ENCODE results near the gene TUBB.
"Not testable (repeated sequence)": the region's sequence is repeated elsewhere in the genome, so short reads cannot be mapped to it uniquely, and the experiment has no call there.

Gene TUBB

DNA sequence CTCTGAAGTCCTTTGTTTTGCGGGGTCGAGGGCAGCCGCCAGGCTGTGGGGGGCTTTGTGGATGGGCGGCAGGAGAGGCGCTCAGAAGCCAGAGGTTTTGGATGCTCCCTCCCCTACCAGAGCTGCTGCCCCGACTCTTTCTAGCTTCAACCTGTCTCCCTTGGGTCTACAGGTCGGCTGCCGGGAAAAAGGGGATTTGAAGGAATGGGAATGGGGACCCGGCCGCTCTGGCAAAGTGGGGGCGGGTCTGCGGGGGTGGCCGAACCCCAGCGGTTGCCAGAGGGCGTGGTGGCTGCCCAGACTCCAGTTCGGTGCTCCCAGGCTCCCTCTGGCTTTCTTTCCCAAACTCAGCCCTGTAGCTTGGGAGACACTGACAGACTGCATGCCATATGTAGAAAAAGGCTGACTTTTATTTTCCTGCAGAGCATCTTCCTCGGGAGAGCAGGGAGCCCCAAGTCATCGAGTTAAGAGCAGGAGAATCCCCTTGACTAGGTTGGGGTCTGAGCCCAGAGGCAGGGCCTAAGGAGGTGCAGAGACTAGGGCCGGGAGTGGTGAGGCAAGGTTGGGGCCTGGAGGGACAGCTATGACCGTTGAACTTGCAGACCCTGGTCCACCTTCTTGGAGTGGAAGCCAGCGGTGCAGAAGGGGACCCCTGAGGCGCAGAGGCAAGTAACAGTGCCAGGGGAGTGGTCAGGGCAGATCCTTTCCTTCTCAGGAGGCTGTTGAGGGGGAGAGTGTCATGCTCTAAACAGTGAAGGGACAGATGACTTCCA lies 32.3 kb upstream of the TUBB start:
- DNase-seq (ENCODE audit: low read depth) = no peak

DNA sequence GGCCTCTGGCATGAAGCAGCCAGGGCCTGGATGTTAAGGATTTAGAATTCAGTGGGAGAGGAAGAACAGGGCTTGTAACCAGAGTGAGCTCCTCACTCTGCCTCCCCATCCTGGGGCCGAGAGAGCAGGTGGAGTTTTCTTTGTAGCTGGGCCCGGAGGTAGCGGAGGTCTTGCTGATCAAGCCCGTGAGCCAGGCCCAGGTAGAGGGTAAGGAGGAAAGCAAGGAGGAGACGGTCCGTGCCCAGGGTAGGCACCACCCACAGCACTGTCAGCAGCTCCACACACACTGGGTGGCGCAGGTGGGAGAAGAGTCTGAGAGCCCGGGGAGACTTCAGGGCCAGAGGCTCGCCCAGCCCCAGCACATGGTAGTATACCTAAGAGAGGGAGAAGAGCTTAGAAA lies 31.6 kb upstream of the TUBB start:
- no peak for DNase-seq (ENCODE audit: low read depth)

DNA sequence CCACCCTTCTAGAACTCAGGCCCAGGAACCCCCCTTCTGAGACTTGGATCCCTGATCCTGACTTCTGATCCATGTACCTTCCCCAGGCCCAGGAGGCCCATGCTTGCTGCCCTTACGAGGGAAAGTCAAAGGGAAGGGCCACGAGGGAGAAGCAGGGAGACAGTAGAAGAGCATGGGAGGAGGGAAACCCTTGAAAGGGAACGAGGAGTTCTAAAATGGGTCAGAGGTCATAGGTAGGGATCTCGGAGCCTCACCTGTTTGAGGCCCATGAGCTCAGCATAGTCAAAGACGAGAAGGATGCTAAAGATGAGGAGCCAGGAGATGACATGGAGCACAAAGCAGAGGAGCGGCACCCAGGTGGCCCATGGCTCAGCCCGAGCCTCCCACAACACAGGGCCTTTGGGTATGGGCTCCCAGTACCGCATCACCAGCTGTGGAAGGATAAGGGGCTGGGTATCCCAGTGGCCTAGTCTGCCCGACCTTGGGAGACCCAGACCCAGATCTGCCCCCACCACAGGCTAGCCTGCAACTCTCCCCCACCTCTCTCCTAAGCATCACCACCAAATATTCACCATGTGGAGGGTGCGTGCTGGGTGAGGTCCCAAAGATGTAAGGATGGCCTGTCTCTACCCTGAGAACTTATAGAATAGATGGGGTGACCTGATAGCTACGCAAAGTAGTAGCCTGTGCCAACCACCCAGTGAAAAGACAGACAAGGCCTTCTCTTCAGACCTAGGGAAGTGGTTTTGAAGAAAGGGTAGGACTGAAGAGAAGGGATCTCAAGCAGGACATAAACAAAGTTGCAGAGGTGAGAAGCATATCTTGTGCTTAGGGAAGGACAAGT lies 30.9 kb upstream of the TUBB start:
- DNase-seq (ENCODE audit: low read depth) = no peak

DNA sequence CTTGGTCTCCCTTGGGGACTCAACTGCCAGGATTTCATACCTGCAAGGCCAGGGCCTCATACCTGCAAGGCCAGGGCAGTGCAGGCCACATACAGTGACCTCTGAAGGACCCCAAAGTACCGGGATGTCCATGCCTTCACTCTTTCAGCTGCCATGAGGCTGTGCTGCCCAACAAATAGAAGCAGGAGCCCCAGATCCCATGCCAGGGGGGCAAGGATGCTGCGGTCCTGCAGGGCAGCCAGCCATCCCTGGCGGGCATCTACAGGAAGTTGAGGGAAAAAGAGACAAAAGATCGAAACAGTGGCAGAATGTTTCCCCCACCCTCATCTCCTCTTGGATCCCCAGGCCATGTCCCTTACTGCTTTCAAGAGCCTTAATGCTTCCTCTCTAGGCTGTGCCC lies 30.2 kb upstream of the TUBB start:
- no peak for DNase-seq (ENCODE audit: low read depth)

DNA sequence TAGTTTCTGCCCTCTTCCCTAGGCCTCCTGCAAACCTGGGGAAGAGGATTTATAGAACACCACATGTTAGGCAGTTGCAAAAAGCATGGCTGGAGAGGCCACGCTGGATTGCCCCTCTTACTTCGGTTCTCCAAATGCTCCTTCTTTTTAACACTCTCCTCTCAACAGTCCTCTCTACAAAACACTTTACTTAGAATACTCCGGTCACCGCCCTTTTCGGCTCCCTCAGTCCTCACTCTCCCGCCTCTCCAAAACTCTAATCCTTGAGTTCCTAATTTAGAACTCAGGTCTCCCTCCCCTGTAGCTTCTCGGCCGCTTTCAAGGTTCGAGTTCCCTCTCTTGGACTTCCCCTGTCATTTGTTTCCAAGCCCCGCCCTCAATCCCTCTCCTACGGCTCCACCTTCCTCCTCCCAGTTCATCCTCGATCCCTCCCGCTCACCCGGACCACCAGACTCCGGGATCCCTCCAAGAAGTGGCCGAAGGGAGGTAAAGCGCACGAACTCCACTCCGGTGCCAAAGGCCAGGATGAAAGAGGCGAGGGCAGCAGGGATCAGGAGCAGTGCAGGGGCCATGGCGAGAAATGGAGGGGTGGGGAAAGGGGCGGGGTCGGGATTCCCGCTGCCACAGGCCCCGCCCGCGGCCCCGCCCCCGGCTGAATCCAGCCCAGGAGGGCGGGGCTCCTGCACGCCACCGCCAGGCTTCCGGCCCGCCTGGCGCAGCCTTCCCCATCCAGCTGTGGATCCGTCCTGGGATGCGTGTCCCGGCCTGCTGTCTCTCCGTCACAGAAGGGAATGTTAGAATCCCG lies 29.5 kb upstream of the TUBB start, which contains the start of gene NRM:
Gene NRM, minus strand, starts transcription at position 582 of the 805 bp plus-strand sequence. Its CDS starts 10 bp downstream, at position 572.
- DNase-seq (ENCODE audit: low read depth) = peak; percentile 66

DNA sequence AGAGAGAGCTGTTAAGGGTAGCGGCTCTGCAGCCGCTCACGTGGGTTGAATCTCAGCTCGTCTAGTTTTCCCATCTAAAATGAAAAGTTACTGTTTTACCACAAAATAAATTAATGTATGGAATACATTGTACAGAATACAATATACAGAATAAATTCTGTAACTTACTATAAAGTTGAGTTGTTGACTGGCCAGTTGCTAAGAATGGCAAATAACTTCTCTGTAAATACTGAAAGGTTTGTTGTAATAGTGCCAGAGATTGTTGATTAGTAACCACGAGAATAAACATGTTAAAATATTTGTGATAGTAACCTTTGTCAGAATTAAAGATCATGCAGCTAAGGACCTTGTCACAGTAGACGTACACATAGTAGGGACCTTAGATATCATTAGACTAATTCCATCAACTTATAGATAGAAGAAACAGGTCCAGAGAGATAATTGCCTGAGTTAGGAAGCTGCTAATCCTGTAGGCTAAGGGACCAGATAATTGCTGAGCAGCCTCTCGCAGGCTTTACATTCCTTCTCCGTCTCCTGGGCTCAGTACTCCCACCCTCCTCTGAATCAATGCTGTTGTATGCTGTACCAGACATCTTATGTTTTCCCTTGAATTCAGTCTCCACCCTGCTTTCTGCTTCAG lies 28.8 kb upstream of the TUBB start:
- no peak for DNase-seq (ENCODE audit: low read depth)

DNA sequence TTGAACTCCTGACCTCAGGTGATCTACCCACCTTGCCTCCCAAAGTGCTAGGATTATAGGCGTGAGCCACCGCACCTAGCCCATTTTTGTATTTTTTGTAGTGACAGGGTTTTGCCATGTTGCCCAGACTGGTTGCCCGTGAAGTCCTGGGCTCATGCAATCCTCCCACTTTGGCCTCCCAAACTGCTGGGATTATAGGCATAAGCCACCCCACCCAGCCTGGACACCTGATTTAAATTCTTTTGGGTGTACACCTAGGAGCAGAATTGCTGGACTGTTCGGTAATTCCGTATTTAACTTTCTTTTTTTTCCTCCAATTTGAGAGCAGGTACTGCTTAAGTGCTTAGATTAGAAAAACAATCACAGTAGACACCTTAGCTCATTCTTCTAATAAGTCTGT lies 23.7 kb upstream of the TUBB start:
- DNase-seq (ENCODE audit: low read depth) = no peak

DNA sequence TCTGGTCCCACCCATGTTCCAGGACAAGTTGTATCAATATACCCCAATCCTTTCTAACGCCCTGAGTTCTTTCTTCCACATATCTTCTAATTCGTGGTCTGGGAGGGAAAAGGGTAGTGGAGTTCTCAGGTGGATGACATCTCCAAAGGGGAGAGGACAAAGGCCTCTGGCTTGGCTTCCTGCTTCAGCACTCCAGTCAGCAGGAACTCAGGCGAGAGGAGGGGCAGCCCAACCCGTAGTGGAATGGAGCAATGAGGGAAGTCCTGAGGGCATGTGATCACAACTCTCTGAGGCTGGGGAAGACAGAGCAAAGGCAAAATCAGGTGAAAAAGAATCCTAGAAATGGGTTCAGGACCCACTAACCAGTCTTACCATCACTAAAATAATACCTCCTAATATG lies 19.8 kb upstream of the TUBB start:
- no peak for DNase-seq (ENCODE audit: low read depth)

DNA sequence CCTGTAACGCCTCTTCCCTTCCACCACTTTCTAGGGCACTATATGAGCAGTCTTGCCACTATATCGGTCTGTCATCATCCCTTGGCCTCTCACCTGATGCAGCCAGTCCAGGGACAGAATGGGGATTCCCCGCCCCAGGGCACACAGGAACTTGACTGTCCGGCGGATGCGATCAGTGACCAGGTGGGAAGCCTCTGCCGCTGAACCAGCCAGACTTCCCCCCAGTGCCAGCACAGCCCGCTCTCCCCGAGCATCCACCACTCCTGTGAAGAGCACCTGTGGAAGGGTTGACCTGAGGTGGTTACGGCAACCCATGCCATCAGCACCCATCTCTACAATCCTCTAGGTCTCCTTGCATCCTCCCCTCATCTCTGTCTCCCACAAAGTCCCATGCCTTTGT lies 17.1 kb upstream of the TUBB start:
- DNase-seq (ENCODE audit: low read depth) = no peak

DNA sequence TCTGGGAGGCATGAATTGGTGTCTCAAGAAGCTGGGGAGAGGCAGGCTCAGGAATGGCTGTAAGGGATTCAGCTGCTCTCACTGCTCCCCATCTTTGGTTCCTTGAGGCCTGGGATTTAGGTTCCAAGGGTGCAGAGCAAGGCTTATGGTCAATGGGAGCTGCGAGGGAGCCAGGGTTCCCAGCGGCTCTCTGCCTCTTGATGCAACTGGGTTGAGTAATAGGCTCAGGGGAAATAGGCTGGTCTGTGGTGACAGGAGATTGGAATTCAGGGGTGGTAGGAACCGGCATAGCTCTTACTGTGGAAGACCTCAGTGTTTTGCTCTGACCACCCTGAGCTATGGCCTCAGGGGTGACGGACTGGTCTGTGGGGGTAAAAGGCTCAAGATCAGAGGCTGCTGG lies 16.3 kb upstream of the TUBB start:
- DNase-seq (ENCODE audit: low read depth) = no peak

DNA sequence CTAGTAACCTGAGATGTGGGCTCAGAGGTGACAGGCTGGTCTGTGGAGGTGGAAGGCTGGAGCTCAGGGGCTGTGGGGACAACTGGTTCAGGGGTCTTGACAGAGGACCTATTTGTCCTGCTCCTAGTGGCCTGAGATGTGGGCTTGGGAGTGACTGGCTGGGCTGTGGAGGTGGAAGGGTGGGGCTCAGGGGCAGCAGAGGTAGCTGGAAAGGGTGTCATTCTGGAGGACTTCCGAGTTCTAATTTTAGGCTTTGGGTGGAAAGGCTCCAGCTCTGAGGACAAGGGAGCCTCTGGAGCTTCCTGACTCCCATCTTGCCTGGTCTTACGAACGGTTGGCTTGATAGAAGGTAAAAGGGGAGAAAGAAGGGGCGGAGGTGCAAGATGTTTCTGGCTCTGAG lies 14.5 kb upstream of the TUBB start:
- no peak for DNase-seq (ENCODE audit: low read depth)

DNA sequence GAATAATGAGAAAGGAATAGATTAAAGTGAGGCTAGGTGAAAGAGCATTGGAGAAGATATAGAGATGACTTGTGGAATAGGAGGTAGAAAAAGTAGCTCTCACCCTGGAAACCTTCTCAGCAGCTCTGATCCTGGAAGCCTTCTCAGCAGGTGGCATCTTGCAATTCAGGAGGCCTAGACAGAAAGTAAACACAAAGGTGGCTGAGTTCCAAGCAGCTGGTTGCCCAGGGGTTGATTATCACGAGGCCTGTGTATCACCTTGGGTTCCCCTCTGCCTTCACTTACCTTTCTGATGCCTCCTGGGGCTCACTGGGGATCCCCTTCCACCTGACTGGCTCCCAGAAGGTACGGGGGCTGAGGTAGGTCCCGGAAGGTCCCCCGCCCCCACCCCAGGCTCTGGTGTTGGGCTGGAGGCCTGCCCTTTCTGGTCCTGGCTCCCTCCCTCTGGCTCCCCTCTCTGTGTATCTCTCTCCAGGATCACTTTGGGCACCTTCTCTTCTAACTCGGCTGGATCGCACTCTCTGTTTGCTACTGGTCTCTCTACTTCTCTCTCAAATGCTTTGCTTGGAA lies 12.8 kb upstream of the TUBB start:
- DNase-seq (ENCODE audit: low read depth) = no peak

DNA sequence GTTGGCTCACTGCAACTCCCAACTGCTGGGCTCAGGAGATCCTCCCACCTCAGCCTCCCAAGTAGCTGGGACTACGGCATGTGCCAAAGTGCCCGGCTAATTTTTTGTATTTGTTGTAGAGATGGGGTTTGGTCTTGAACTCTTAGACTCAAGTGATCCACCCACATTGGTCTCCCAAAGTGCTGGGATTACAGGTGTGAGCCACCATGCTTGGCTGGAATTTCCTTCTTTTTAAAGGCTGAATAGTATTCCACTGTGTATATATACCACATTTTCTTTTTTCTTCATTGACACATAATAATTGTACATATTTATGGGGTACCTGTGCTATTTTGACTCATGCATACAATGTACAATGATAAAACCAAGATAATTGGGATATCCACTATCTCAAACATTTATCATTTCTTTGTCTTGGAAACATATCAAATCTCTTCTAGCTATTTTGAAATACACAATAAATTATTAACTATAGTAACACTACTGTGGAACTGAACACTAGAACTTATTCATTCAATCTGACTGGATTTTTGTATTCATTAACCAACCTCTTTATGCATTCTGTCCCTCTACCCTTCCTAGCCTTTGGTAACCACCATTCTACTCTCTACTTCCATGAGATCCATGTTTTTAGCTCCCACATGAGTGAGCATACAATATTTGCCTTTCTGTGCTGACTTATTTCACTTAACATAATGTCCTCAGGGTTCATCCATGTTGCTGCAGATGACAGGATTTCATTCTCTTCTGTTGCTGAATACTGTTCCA lies 10.9 kb upstream of the TUBB start:
- no peak for DNase-seq (ENCODE audit: low read depth)

DNA sequence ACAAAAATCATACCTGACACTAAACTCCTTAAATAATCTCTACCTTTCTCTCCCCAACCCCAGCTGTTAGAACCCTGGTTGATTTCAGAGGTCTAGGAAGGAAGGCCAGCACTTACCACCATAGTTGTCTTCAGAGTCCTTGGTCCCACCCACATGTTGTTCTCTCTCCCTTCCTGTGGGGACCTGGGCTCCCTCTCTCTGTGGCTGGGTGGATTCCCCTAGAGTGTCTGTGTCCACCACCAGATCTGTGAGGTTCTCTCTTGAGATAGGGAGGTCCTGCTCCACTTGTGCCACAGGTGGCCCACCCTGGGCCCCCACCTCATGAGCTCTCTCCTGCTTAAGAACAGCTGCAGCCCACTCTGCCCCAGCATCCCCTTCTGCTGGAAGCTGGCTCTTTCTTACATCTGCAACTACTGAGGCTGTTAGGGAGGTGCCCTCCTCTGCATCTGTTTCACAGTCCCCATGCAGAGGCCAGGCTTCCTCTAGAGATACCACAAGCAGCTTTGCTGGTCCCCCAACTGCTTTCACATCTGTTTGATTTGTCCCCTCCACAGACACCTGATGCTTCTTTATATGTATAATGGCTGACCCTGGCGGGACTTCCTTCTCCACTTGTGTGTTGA lies 8.3 kb upstream of the TUBB start:
- DNase-seq (ENCODE audit: low read depth) = no peak

DNA sequence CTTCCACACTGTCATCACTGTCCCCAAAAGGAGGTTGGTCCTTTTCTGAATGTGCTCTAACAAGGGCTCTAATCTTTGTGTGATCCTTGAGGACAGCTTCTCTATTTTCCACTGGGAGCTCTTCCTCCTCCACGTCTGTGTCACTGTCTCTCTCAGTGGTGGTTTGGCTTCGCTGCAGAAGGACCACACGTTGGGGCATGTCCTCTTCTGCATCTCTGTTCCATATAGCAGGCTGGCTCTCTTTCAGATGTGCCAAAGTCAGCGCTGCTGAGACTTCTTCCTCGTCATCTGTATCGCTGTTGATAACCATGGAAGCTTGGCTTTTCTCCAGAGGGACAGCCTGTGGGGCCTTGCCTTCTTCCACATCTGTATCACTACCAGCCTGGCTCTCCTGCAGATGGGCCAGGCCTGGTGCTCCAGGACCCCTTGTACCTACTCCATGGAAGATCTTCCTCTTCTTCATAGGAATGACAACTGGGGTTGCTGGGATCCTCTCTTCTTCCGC lies 7.7 kb upstream of the TUBB start:
- no peak for DNase-seq (ENCODE audit: low read depth)

DNA sequence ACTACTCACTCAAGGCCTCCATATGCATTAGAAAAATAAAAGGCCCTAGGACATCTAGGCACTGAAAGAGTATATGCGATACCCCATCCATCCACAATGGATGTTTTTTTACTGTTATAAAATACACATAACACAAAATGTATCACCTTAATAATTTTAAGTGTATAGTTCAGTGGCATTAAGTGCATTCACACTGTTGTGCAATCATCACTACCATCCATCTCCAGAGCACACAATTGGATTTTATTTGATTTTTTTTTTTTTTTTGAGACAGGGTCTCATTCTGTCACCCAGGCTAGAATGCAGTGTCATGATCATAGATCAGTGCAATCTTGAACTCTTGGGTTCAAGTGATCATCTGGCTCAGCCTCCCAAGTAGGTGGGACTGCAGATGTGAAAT lies 5.9 kb upstream of the TUBB start:
- DNase-seq (ENCODE audit: low read depth) = no peak

DNA sequence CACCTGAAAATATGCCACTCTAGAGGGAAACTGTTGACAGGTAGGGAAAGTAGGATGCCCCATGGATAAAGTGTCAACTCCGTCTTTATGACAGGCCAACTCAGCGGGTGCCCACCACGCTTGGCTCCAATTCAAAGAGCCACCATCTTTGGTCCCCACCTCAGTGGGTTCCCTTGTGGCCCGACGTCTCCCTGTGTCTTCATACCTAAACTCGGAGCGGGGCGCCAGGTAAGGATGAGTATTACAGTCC lies 3.3 kb upstream of the TUBB start:
- DNase-seq (ENCODE audit: low read depth) = no peak

DNA sequence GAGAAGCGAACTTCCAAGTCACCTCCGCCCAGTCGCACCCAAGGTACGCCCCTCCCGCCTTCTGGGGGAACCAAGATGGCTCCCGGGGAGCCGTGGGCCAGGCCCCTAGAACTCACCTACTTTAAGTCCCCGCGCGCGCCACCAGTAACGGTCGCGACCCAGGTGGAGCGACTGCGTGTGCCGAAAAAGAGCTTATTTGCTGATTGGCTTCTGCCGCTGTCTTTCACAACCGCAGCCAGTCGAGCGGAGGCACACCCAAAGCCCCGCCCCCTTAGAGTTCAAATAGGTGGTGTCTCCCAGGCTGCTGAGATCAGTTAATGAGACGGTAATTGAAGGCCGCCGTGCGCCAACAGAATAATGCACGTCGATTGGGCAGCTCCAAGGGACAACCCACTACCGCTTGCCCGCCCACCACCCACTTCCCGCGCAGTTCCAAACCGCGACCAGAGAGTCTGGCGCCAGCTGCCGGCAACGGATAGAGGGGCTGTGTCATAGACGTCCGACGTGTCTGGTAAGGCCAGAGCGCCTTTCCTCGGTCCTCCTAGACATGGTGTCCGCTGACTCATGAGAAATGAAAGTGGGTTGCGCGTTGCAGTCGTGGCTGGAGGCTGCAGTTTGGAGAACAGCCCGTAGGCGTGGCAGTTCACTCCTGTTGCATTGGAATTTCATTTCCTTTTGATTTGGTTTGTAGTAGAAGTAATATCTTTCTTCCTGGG lies 2.9 kb upstream of the TUBB start, which contains the start of gene MDC1:
Gene MDC1, minus strand, starts transcription at position 153 of the 716 bp plus-strand sequence. CDS start 2,106 bp downstream, outside the sequence.
- peak; percentile 98 for DNase-seq (ENCODE audit: low read depth)

DNA sequence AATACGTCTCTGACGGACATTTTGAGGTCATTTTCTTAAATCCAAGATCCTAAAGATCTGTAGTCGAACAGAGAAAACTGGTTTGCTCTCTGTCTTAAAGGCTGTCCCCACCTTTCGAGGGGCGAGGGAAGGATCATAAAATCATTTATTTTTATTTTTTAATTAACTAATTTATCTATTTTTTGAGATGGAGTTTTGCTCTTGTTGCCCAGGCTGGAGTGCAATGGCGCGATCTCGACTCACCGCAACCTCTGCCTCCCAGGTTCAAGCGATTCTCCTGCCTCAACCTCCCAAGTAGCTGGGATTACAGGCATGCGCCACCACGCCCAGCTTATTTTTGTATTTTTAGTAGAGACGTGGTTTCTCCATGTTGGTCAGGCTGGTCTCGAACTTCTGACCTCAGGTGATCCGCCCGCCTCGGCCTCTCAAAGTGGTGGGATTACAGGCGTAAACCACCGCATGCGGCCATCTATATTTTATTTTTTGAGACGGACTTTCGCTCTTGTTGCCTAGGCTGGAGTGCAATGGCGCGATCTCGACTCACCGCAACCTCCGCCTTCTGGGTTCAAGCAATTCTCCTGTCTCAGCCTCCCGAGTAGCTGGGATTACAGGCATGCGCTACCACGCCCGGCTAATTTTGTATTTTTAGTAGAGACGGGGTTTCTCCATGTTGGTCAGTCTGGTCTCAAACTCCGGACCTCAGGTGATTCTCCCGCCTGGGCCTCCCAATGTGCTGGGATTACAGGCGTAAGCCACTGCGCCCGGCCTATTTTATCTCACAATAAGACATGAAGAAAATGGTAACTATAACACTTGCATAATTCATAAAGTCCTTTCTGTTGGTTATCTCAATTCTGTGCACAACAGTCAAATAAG lies 2.1 kb upstream of the TUBB start:
- not testable (repeated sequence) for DNase-seq (ENCODE audit: low read depth)

All from activated T-helper 1 cell treated with Interleukin-2 at 50 U/mL for 16 hours (primary cell).